ENCODE measurements around the gene DONSON. TPM values are rescaled to one million over a fixed set of nuclear protein-coding genes. Genes with fewer than 3 reads are reported as not detected.

The DONSON gene
- total RNA-seq, 1 experiment from 2014 or later: 35.3 TPM

DNA sequence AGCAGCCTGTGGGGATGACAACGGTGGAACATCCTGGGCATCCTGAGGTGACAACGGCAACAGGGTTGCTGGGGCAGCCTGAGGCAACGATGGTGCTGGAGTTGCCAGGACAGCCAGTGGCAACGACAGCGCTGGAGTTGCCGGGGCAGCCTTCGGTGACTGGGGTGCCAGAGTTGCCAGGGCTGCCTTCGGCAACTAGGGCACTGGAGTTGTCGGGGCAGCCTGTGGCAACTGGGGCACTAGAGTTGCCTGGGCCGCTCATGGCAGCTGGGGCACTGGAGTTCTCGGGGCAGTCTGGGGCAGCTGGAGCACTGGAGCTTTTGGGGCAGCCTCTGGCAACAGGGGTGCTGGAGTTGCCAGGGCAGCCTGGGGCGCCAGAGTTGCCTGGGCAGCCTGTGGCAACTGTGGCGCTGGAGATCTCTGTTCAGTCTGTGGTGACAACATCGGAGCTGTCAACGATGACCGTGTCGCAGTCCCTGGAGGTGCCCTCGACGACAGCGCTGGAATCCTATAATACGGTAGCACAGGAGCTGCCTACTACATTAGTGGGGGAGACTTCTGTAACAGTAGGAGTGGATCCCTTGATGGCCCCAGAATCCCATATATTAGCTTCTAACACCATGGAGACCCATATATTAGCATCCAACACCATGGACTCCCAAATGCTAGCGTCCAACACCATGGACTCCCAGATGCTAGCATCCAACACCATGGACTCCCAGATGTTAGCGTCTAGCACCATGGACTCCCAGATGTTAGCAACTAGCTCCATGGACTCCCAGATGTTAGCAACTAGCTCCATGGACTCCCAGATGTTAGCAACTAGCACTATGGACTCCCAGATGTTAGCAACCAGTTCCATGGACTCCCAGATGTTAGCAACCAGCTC is 37.5 kb downstream of the DONSON start:
- Histone ChIP-seq H3K27ac (ENCODE audit: insufficient read length, low read depth, low read length) (no peak overlapping the region), H2BK15ac (ENCODE audit: low read depth, low read length) (no peak overlapping the region), H3K18ac (ENCODE audit: insufficient read length, low read depth, low read length) (no peak overlapping the region), H3K4me2 (ENCODE audit: insufficient read depth, insufficient read length, low read length) (no peak overlapping the region), H3K4ac (ENCODE audit: low read depth, low read length) (no peak overlapping the region), H4K5ac (ENCODE audit: insufficient read length, low read depth, low read length) (no peak overlapping the region), H2AK5ac (ENCODE audit: insufficient read length, low read length) (no peak overlapping the region), H4K20me1 (ENCODE audit: control insufficient read depth, insufficient read depth, insufficient read length) (no peaks in the 10 kb centered on the region), H2AFZ (ENCODE audit: low read length) (no peak overlapping the region), H2BK20ac (ENCODE audit: low read depth, low read length, poor library complexity, severe bottlenecking) (no peak overlapping the region), H4K8ac (replicated peaks; ENCODE audit: insufficient read length, low read depth, low read length) (no peak overlapping the region), H3K9me3 (ENCODE audit: control insufficient read depth, low read depth, low read length) (no peaks in the 10 kb centered on the region), H2BK120ac (ENCODE audit: low read depth, low read length, poor library complexity, severe bottlenecking) (no peak overlapping the region), H3K79me1 (ENCODE audit: insufficient read depth, low read depth, low read length, poor library complexity, severe bottlenecking) (peaks cover 13% of the 10 kb centered on the region), H3K4me1 (ENCODE audit: insufficient read depth, low read length) (no peaks in the 10 kb centered on the region), H3K14ac (ENCODE audit: insufficient read depth, low read length) (no peak overlapping the region), H3K56ac (ENCODE audit: insufficient read length, low read depth, low read length) (no peak overlapping the region), H2BK12ac (ENCODE audit: insufficient read length, low read depth, low read length) (no peak overlapping the region), H3K27me3 (ENCODE audit: insufficient read depth, low read length) (no peaks in the 10 kb centered on the region), H3T11ph (ENCODE audit: low read length) (no peak overlapping the region), H4K91ac (ENCODE audit: insufficient read length, low read depth, low read length) (no peak overlapping the region), H3K23ac (ENCODE audit: insufficient read length, low read depth, low read length) (no peak overlapping the region), H3K79me2 (ENCODE audit: insufficient read depth, low read length) (peaks cover 42% of the 10 kb centered on the region; the same call in 1 of the 2 replicates), H3K9ac (ENCODE audit: extremely low read depth, insufficient read length, low read length) (no peak overlapping the region), H2BK5ac (ENCODE audit: insufficient read length, low read length) (no peak overlapping the region), H3K23me2 (ENCODE audit: insufficient read length, low read depth, low read length, poor library complexity, severe bottlenecking) (no peaks in the 10 kb centered on the region)
- no CpG with 5 or more reads among the region's 23 CpGs for WGBS (ENCODE audit: extremely low coverage, insufficient read length, low lambda C conversion rate)
- Mint-ChIP-seq H3K27me3 (ENCODE audit: low read depth) (no peaks in the 10 kb centered on the region), H3K27ac (no peak overlapping the region), H3K4me3 (no peak overlapping the region), H3K9me3 (no peaks in the 10 kb centered on the region), H3K4me1 (peaks cover 4 to 5% of the 10 kb centered on the region in 2 experiments; a peak in 2 of 4 replicates), H3K36me3 (ENCODE audit: insufficient read depth in 1 of 3, low read depth in 3 of 3) (peaks cover 71 to 95% (median 90%) of the 10 kb centered on the region in 3 experiments)
- no peak for TF ChIP-seq CTCF (conservative IDR thresholded peaks at IDR 0.05)
- DNase-seq: no peak

All from H9 (cell line).